Stimulated activated CD8-positive, alpha-beta memory T cell treated with anti-CD3 and anti-CD28 coated beads, Interleukin-15, amount 100 ng/mL, for 24 hours (primary cell): ENCODE measurements around the gene APBA1.

Experiments used
- DNase-seq: peaks from one replicate; pipeline ENCODE4 v3.0.0-alpha.2; 2020; ENCODE audit warnings: low read depth

The APBA1 gene

DNA sequence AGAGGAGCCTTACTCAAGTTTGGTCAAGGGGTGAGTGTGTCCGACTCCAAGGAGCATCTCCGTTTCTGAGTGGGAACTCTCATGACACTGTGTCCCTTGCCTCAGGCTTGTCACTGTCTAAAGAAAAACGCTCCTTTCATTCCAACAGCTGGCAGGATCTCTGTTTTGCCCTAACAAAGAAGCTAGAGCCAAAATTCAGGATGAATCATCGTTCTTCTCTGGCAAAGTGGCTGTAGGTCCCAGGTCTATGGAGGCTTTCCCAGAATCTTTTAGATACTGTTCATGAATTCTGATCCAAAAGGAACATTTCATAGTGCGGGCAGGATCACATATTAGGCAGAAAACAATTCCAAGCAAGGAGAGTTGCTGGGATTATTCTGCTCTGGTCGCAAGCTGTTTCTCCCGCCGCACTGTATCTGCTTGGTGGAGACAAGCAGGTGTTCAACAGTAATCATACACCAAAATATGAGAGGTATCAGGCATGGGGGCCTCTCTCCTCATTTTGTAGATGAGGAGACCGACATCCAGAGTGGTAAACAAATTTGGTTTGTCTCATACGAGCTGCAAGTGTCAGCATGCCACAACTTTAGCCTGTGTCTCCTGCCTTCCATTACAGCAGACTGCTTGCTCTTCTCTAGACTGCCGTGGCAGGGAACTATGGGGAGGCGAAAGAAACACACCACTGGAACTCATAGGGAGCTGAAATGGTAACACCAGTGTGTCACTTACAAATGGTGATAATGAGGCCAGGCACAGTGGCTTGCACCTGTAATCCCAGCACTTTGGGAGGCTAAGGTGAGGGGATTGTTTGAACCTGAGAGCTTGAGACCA, 274.6 kb downstream of the APBA1 start:
- no peak for DNase-seq

- no peak for DNase-seq
These were observed 275.4 kb downstream of the APBA1 start for GRCh38 chr9:69396759-69397158.

DNA sequence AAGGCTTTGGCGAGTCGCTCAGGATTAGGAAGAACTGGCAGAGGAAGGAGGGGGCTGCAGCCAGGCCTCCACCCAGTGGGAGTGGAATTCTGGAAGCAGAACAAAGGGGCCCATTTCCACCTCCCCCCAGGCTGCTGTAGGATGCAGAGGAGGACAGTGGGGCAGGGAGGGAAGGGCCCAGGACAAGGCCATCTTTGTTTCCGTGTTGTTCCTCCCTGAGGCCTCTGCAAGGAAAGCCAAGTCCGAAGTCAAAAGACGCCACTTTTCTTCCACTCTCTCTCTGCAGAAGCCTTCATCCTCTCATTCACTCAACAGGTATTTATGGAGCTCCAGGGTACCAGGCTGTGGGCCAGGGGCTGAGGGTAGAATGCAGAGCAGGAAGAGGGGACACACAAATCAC, 276.5 kb downstream of the APBA1 start:
- DNase-seq: no peak

GRCh38 chr9:69393425-69393824, 278.7 kb downstream of the APBA1 start:
- no peak for DNase-seq

GRCh38 chr9:69392826-69393225, 279.3 kb downstream of the APBA1 start:
- no peak for DNase-seq

- no peak for DNase-seq
These were observed 280.2 kb downstream of the APBA1 start for GRCh38 chr9:69391946-69392345.

DNA sequence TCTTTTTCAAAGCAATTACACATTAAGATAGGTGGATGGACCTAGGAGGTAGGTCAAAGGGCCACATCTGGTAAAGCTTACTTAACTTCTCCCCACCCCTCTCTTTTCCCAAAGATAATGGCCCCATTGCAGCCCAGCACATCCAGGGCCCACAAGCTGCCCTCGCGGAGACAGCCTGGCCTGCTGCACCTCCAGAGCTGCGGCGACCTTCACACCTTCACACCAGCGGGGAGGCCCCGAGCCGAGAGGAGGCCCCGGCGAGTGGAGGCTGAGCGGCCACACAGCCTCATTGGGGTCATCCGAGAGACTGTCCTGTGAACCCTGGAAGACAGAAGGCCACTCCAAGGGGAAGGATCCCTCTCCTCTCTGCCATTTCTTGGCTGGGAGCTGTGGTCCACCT, 280.7 kb downstream of the APBA1 start:
- DNase-seq: no peak

DNA sequence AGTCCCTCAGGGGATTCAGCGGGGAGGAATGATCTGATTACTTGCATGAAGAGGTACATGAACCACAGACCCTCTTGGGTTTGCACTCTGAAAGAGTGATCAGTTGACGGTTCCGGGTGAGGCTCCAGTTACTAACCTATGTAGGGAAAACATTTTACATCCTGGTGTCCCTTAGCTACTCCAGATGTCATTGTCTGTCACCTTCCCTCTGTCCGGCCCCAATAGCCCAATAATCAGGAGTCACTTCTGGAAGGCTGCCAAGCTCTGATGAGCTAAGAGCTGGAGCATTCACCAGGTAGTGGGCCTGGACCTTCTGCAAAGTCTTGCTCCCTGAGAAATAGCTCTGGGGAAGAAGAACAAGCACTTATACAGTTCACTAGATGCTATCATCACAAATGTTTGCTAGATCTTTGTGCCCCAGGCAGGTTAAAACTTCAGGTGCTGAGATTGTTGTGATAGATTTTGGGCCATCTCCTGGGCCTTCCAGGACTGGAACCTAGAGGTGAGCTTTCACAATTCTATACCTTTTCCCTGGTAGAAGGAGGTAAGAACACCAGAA, 282.7 kb downstream of the APBA1 start:
- DNase-seq: no peak

- DNase-seq: no peak
These were observed 283.6 kb downstream of the APBA1 start for GRCh38 chr9:69388596-69388995.

DNA sequence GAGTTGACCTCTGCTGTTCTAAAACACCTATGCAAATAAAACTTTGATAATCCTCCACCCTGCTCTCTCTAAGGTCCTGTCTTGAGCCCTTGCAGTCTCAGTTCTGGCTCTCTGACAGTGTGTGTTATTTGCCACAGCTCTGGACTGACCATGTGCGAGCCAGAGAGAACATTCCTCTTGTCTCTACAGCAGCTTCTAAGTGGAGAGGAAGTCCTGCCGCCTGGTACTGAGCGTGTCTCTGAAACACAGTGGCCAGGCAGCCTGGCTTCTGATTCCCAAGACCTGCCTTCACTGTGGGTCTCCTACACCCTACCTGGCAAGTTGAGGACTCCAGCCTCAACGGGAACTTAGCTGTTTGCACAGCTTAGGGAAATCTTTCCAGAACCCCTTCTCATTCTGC, 285.5 kb downstream of the APBA1 start:
- DNase-seq: no peak

GRCh38 chr9:69385581-69386033, 286.6 kb downstream of the APBA1 start:
- DNase-seq: no peak

GRCh38 chr9:69382135-69382534, 290.0 kb downstream of the APBA1 start:
- no peak for DNase-seq

DNA sequence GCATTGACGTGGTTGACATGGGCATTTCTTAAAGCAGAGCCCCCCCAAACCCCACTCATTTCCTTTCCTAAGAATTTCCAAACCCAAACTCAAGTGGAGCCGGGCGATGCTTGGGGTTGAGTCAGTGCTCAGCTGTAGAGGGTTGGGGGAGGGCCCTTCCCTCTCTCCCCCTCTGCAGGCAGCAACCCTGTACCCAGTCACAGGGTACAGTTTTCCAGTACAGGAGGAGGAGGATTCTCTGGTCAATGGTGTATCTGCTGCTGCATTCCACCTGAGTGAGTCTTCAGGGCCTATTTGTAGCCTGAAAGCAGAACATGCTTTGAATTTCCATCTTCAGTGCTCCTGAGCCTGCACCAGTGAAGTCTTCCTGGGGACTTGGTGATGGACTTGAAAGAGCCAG, 291.4 kb downstream of the APBA1 start:
- DNase-seq: no peak

DNA sequence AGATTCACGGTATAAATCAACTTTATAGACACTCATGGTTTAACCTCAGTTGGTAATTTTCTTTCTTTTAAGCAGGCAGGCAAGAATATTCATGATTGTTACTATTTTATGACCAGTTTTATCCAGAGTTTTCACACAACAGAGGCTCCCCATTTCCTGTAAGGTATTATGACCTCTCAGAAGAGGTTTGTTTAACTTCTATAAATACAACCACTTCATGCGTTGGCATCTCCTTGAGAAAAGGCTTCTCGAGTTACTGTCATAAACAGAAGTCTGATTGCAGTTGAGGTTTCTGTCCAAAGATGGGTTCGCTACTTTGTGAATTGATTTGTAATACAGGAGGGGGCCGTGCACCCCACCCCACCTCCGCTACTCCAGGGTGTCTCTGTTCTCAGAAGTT, 291.9 kb downstream of the APBA1 start:
- no peak for DNase-seq

DNA sequence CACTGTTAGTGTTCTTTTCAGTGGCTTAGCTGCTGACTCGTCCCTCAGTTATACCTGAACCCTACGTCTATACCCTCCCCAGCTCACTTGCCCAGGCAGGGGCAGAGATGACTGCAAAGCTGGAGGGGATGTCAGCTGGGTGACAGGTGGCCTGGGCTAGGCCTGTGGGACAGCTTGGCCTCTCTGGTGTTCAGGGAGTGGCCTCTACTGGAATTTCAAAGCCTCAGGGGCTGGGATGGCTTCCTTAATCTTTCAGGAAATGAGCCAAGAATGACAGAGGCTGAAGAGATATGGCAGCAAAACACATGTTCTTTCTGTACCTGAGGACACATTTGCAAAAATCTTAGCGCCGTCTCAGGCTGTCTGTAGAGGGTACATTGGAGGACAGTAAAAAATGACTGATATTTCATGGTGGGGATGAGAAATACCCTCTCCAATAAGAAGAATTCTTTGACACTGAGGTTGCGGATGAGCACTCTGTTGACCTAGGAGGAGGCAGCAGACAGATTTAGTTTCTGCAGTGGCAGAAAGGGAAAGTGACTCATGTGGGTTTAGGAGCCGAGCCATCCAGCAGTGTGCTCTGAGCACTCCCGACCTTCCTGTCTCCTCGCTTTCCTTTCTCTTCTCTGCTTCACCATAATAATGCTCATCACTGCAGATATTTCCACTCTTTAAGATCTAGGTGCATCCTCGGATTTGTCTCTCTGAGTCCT, 292.7 kb downstream of the APBA1 start:
- no peak for DNase-seq

GRCh38 chr9:69377981-69378380, 294.2 kb downstream of the APBA1 start:
- no peak for DNase-seq
